C4-2B (cell line): ENCODE results near the gene ANO10.
"Not testable (repeated sequence)": the region's sequence is repeated elsewhere in the genome, so short reads cannot be mapped to it uniquely, and the experiment has no call there.

Experiments
- H3K27ac ChIP-seq: fragments of 450-650 bp; 2 replicates; pipeline ENCODE4 v1.5.1; 2017
- ZFX ChIP-seq: fragments of 450-650 bp; IDR thresholded peaks from 2 replicates; pipeline ENCODE4 v1.6.1; 2017
- TF ChIP-seq, protein P1 (sequence below): fragments of 450-650 bp; conservative IDR thresholded peaks from 2 replicates; pipeline ENCODE4 v1.5.1; 2017; ENCODE audit warnings: mild to moderate bottlenecking

Gene ANO10

DNA sequence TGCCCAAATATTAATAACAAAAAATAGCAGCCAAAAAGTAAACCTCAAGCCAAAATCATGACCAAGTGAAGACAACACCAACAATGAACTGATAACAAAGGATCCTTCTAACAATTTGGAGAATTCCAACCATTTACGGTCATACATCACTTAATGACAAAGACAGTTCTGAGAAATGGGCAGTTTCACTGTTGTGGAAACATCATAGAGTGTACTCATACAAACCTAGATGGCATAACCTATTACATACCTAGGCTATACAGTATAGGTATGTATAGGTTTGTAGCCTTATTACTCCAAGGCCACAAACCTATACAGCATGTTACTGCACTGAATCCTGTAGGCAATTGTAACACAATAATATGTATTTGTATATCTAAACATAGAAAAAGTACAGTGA, 12.4 kb downstream of the ANO10 start:
- no peak for TF ChIP-seq ZFX
- TF ChIP-seq, protein P1, sequence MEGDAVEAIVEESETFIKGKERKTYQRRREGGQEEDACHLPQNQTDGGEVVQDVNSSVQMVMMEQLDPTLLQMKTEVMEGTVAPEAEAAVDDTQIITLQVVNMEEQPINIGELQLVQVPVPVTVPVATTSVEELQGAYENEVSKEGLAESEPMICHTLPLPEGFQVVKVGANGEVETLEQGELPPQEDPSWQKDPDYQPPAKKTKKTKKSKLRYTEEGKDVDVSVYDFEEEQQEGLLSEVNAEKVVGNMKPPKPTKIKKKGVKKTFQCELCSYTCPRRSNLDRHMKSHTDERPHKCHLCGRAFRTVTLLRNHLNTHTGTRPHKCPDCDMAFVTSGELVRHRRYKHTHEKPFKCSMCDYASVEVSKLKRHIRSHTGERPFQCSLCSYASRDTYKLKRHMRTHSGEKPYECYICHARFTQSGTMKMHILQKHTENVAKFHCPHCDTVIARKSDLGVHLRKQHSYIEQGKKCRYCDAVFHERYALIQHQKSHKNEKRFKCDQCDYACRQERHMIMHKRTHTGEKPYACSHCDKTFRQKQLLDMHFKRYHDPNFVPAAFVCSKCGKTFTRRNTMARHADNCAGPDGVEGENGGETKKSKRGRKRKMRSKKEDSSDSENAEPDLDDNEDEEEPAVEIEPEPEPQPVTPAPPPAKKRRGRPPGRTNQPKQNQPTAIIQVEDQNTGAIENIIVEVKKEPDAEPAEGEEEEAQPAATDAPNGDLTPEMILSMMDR = no peak
- H3K27ac ChIP-seq = no peak overlapping the region

DNA sequence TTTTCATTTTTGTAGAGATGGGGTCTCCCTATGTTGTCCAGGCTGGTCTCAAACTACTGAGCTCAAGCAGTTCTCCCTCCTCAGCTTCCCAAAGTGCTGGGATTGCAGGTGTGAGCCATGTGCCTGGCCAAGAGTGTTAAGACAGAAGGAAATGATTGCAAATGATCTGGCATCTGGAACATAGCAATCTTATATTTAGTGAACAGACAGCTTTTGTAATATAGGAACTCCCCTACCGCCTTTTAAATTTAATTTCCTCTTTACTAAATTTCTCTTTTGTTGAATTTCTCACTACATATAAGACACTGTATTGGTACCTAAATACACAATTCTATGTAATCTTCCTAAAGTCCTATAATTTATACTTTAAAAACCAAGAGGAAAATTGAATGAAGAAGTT, 13.1 kb downstream of the ANO10 start:
- no peak overlapping the region for H3K27ac ChIP-seq
- no peak for TF ChIP-seq ZFX
- TF ChIP-seq, protein P1 = no peak

DNA sequence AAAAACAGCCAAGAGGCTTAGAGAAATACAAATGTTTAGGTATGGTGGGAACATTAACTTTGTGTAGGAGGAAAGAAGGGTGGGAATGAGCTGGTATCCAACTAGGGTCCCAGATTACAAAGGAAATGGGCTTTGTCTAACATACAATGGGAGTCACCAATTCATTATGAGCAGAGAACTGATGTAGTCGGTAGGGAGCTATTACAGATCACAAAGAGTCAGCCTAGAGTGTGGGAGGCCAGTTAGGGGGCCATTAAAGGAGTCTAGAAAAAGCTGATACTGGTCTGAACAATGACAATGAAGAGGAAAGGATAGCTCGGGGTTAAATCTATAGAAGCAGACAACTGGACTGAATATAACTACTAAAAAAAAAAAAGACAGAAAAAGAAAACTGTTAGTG, 15.5 kb downstream of the ANO10 start:
- TF ChIP-seq ZFX = no peak
- TF ChIP-seq, protein P1 = no peak
- no peak overlapping the region for H3K27ac ChIP-seq

DNA sequence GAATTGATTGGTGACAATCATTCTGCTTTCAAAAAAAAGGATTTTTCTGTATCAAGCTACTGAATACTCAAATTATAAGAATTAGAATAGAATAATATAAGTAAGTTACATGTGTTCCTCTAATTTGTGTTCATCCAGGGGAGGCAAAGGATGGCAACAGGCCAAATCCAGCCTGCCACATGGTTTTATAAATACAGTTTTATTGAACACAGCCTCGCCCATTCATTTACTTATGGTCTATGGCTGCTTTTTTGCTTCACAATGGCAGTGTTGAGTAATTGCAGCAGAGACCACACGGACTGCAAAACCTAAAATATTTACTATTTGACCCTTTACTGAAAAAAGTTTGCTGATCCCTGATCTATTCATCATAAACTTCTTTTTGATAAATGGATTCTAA, 21.9 kb downstream of the ANO10 start:
- not testable (repeated sequence) for H3K27ac ChIP-seq

DNA sequence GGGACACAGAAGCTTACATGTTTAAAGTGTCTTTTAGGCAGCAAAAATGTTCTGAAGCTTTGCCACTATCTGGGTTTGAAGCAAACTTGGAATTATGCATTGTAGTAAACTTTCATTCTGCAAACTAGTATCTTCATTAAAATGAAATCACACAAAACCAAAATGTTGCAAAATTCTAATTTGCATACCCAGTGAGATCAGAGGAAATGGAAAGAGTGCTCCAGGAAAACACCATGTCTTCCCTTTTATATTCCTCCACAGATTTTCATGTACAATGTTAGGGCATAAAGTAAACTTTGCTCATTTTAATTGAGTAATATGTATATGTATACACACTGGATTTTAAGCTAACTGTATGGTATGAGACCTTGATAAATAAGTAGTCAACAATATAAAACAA, 23.9 kb downstream of the ANO10 start:
- no peak for TF ChIP-seq ZFX
- TF ChIP-seq, protein P1 = no peak
- H3K27ac ChIP-seq = no peak overlapping the region

DNA sequence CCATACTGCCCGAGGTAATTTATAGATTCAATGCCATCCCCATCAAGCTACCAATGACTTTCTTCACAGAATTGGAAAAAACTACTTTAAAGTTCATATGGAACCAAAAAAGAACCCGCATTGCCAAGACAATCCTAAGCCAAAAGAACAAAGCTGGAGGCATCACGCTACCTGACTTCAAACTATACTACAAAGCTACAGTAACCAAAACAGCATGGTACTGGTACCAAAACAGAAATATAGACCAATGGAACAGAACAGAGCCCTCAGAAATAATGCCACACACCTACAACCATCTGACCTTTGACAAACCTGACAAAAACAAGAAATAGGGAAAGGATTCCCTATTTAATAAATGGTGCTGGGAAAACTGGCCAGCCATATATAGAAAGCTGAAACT, 25.6 kb downstream of the ANO10 start:
- H3K27ac ChIP-seq = not testable (repeated sequence)

DNA sequence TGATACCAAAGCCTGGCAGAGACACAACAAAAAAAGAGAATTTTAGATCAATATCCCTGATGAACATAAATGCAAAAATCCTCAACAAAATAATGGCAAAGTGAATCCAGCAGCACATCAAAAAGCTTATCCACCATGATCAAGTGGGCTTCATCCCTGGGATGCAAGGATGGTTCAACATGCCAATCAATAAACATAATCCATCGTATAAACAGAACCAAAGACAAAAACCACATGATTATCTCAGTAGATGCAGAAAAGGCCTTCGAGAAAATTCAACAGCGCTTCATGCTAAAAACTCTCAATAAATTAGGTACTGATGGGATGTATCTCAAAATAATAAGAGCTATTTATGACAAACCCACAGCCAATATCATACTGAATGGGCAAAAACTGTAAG, 26.5 kb downstream of the ANO10 start:
- not testable (repeated sequence) for H3K27ac ChIP-seq

DNA sequence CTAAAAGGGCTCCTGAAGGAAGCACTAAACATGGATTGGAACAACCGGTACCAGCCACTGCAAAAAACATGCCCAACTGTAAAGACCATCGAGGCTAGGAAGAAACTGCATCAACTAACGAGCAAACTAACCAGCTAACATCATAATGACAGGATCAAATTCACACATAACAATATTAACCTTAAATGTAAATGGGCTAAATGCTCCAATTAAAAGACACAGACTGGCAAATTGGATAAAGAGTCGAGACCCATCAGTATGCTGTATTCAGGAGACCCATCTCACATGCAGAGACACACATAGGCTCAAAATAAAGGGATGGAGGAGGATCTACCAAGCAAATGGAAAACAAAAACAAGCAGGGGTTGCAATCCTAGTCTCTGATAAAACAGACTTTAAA, 28.2 kb downstream of the ANO10 start:
- not testable (repeated sequence) for H3K27ac ChIP-seq

DNA sequence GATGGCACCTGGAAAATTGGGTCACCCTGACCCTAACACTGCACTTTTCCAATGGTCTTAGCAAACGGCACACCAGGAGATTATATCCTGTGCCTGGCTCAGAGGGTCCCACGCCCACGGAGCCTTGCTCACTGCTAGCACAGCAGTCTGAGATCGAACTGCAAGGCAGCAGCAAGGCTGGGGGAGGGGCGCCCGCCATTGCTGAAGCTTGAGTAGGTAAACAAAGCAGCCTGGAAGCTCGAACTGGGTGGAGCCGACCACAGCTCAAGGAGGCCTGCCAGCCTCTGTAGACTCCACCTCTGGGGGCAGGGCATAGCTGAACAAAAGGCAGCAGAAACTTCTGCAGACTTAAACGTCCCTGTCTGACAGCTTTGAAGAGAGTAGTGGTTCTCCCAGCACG, 29.9 kb downstream of the ANO10 start:
- H3K27ac ChIP-seq = not testable (repeated sequence)

DNA sequence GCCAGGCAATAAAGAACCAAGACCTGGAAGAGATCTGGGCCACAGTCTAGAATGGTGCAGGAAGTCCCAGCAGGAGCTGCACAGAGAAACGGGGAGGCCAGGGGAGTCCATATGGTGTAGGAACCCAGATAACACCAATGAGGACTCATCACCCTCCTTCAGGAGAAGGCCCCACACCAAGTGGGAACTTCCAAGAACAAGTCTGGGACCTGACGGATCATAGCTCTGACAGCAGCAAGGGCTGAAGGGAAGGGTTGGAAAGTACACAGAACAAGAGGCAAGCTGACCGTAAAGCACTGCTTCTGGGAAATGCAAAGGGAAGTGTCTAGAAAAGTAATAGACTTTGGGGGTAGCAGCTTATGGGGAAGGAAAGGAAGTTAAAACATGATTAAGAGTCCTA, 34.5 kb downstream of the ANO10 start:
- TF ChIP-seq, protein P1 = no peak
- TF ChIP-seq ZFX = no peak
- H3K27ac ChIP-seq = no peak overlapping the region
